ENCODE measurements around the gene LILRA6.
"Not testable (repeated sequence)": the region's sequence is repeated elsewhere in the genome, so short reads cannot be mapped to it uniquely, and the experiment has no call there.

LILRA6 gene

DNA sequence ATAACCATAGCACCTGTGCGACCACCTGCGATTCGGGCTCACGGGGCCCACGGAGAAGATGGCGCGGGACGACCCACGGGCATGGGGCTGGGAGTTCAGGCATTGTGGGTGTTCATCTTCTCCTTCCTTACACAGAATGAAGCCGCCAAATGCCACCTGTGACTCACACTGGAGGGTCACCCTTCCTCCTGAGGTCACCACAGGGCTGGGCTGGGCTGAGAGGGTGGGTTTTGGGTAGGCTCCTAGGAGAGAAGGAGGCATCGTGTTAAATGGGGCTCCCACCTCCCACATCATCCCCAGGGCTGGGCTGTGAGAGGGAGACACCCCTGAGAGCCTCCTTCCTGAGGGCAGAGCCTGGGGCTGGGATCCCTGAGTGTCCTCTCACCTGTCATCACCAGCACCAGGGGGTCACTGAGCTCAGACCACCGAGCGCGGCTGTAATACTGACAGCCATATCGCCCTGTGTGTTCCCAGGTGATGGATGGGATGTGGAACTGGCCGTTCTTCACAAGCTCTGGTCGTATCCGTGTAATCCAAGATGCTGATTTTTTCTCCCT is 36.9 kb upstream of the LILRA6 start:
- DNase-seq (ENCODE audit: low read depth): no peak
- TF ChIP-seq, protein P1, sequence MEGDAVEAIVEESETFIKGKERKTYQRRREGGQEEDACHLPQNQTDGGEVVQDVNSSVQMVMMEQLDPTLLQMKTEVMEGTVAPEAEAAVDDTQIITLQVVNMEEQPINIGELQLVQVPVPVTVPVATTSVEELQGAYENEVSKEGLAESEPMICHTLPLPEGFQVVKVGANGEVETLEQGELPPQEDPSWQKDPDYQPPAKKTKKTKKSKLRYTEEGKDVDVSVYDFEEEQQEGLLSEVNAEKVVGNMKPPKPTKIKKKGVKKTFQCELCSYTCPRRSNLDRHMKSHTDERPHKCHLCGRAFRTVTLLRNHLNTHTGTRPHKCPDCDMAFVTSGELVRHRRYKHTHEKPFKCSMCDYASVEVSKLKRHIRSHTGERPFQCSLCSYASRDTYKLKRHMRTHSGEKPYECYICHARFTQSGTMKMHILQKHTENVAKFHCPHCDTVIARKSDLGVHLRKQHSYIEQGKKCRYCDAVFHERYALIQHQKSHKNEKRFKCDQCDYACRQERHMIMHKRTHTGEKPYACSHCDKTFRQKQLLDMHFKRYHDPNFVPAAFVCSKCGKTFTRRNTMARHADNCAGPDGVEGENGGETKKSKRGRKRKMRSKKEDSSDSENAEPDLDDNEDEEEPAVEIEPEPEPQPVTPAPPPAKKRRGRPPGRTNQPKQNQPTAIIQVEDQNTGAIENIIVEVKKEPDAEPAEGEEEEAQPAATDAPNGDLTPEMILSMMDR (conservative IDR thresholded peaks at IDR 0.05; ENCODE audit: low read depth, low read length): no peak
- H3K4me3 ChIP-seq (ENCODE audit: low read depth, low read length): no peak overlapping the region

DNA sequence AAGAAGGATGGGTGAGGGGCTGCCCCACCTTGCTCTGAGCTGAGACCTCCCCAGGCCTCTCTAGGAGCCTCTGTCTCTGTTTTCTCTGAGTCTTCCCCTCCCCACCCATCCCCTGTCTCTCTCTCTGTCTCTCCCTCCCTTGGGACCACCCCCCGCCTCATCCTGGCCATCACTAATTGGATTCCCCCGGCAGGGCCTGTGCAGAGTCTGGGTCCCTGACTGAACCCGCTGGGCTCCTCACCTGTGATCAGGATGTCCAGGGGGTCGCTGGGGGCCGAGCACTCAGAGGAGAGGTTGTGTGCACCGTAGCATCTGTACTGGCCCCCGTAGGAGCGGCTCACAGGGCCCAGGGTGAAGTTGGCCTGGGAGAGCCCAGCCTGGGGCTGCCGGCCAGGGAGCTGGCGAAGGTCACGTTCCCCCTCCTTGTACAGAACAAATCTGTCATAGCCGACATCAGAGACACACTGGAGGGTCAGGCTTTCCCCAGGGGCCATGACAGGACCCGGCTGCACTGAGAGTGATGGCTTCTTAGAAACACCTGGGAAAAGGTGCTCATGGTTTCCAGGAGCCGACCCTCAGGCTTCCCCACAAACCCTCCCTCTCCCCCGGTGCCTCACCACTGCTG is 36.1 kb upstream of the LILRA6 start:
- not testable (repeated sequence) for H3K4me3 ChIP-seq (ENCODE audit: low read depth, low read length)

DNA sequence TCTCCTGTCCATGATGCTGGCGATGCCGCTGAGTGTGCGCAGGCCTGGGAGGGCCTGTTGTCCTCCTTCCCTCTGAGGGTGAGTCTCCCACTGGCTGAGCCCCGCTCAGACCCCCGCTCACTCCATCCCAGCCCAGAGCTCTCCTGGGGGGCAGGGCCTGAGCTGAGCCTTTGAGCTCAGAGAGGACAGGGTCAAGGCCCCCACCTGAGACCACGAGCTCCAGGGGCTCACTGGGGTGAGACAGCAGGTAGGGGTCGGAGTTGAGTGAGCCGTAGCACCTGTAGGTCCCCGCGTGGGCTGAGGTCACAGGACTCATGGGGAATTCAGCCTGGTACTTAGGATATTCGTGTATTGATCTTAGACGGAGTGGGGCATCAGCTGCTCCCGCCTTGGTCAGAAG is 35.5 kb upstream of the LILRA6 start:
- not testable (repeated sequence) for H3K4me3 ChIP-seq (ENCODE audit: low read depth, low read length); DNase-seq (ENCODE audit: low read depth)

More for the DNA sequence above, 36.1 kb upstream of the LILRA6 start:
- not testable (repeated sequence) for DNase-seq (ENCODE audit: low read depth)

DNA sequence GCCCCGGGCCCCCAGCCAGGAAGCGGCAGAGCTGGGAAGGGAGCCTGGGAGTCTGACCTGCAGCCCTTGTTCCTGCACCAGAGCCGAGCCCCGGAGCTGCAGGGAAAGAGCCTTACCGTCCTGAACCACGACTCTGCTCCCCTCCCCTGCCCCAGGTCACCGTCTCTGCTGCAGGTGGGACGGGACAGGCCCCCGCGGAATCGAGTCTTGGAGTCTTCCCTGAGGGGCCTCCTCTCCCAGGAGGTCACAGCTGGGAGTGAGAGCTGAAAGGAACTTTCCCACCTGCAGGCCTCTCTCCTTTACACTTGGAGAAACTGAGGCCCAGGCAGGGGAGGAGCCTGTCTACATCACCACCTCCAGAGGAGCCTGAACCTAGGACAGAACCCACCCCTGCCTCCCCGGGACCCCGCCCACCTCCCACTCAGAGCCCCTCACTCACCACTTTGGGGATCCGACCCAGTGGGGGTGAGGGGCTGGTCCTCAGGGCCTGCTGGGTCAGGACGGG is 34.6 kb upstream of the LILRA6 start:
- DNase-seq (ENCODE audit: low read depth); H3K4me3 ChIP-seq (ENCODE audit: low read depth, low read length): not testable (repeated sequence)

DNA sequence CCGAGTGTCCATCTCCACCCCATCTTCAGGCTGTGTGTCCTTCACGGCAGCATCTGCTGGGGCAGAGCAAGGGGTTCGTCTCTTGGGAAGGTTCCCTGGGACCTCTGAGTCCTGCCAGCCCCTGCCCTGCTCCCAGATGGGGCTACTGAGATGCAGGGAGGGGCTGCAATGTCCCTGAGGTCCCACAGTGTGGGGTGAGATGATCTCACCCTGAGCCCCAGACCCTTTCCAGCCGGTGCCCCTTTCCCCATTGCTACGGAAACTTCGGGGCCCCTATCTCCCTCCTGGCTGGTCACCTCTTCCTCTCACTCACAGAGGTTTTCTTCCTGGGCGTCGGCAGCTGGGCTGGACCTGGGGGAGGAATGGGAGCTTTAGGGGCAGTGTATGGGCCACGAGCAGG is 33.4 kb upstream of the LILRA6 start:
- DNase-seq (ENCODE audit: low read depth): no peak
- TF ChIP-seq, protein P1 (conservative IDR thresholded peaks at IDR 0.05; ENCODE audit: low read depth, low read length): no peak
- H3K4me3 ChIP-seq (ENCODE audit: low read depth, low read length): no peak overlapping the region

DNA sequence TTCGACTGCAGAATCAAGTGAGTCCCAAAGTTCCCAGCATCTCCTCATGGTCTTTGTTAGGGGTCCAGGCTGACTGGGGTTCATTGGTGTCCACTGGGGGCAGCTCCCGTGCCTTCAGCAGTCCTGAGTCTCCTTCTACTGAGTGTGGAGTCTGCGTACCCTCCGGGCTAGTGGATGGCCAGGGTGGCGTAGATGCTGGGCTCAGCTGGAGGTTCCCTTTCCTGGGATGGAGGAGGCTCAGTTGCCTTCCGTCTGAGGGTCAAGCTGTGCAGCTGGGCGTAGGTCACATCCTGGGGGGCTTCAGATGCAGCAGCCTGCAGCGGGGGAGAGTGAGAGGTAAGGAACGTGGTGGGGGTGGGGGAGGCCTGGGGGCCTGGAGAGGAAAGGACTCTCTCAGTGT is 31.9 kb upstream of the LILRA6 start:
- H3K4me3 ChIP-seq (ENCODE audit: low read depth, low read length); DNase-seq (ENCODE audit: low read depth): not testable (repeated sequence)

DNA sequence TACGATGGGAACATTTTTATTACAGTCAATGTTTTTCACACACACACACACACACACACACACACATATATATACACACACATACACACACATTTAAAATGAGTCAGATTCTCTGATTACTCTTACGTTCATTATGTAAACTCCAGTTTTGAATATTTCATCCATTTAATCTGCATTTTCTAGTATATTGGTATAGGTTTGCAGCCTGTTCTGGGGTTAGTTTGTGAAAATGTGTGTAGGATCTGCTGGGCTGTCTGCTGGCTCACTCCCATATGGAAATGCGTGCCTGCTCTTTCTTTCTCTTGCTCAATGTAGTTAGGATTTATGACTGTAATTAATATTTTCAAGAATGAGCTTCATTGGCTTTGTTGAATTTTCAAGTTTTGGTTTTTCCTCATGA is 31.2 kb upstream of the LILRA6 start:
- no peak overlapping the region for H3K4me3 ChIP-seq (ENCODE audit: low read depth, low read length)
- no peak for DNase-seq (ENCODE audit: low read depth)
- TF ChIP-seq, protein P1 (conservative IDR thresholded peaks at IDR 0.05; ENCODE audit: low read depth, low read length): no peak

DNA sequence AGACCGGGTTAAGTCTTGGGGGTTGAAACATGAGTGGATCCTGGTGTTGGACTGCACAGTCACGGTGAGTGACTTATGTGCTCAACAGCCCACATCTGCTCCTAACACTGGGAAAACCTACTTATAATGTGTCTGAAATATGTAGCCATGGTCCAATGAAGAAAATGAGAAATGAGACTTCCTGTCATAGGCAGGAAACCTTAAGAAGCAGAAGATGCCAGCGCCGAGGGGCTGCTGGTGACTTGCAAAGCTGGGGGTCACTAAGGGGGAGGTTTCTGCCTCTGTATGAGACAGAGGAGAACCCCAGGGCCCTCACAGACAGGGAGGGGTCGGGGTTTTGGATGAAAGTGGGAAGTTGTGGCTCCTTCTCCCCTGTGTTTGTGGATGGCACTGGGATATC is 29.6 kb upstream of the LILRA6 start:
- not testable (repeated sequence) for H3K4me3 ChIP-seq (ENCODE audit: low read depth, low read length); DNase-seq (ENCODE audit: low read depth)

DNA sequence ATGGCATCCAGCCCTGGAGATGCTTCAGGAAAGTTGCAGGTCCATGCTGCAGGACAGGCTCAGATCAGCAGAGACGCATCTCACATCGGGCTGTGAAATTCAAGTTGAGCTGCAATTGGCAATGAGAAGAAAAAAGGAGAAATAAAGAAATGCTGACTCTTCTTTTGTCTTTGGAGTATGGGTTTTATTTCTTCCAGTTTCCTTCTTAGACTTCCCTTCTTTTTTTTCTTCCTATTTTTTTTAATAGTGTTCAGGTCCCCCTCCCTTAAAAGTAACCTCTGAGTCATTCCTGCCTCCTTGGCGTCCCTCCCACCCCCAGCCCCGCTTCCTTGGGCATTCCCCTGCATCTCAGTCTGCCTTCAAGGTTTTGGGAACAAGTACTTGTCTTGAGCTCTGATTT is 29.0 kb upstream of the LILRA6 start:
- DNase-seq (ENCODE audit: low read depth); H3K4me3 ChIP-seq (ENCODE audit: low read depth, low read length): not testable (repeated sequence)

DNA sequence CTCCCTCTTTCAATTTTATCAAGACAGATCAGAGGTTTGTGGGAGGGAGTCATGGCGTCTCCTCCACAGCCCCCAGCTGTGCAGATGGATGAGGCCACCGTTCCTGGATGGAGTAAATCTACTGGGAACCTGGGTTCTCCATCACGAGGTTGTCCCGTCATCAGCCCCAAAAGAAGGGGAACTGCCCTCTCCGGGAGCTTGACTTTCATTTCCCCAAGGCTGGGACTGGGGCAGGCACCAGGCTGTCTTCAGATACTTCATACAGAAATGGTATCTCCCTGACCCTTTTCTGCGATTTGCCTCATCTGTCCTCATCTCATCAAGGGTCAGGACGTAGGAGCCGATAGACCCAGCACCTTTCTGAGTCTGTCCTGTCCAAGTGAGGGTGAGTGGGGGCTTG is 28.5 kb upstream of the LILRA6 start:
- TF ChIP-seq, protein P1 (conservative IDR thresholded peaks at IDR 0.05; ENCODE audit: low read depth, low read length): no peak
- H3K4me3 ChIP-seq (ENCODE audit: low read depth, low read length): no peak overlapping the region
- no peak for DNase-seq (ENCODE audit: low read depth)
